Forelimb muscle (tissue), 1 donor: ENCODE measurements around the gene METRNL. TPM values are rescaled to one million over a fixed set of nuclear protein-coding genes. Genes with fewer than 3 reads are reported as not detected.
"Not testable (repeated sequence)": the region's sequence is repeated elsewhere in the genome, so short reads cannot be mapped to it uniquely, and the experiment has no call there.

Experiments
- DNase-seq: peaks from one replicate; pipeline ENCODE4 v3.0.0-alpha.2; 2013; ENCODE audit warnings: low read depth
- polyA plus RNA-seq: library from polyadenylated mRNA; unstranded; fragments of 120-200 nt; gene quantifications from one replicate; pipeline ENCODE4 v1.2.1, GENCODE V29; 2013; ENCODE audit not compliant: insufficient read length

METRNL gene
- polyA plus RNA-seq, 1 donor, result 26.4 TPM

- DNase-seq, result no peak
Measured at GRCh38 chr17:83052241-83052564, 27.2 kb upstream of the METRNL start.

GRCh38 chr17:83053021-83053681 is 26.3 kb upstream of the METRNL start:
- DNase-seq, result no peak

- no peak for DNase-seq
Measured at GRCh38 chr17:83053739-83054451, 25.5 kb upstream of the METRNL start.

GRCh38 chr17:83054518-83055125 is 24.8 kb upstream of the METRNL start:
- DNase-seq, result no peak

- not testable (repeated sequence) for DNase-seq
Measured at GRCh38 chr17:83055176-83055575, 24.2 kb upstream of the METRNL start.

- no peak for DNase-seq
Measured at GRCh38 chr17:83055911-83056582, 23.4 kb upstream of the METRNL start.

- no peak for DNase-seq
Measured at GRCh38 chr17:83056583-83057396, 22.6 kb upstream of the METRNL start.

GRCh38 chr17:83057397-83057761 is 22.0 kb upstream of the METRNL start:
- no peak for DNase-seq

GRCh38 chr17:83057793-83058265 is 21.6 kb upstream of the METRNL start:
- no peak for DNase-seq

GRCh38 chr17:83058266-83058798 is 21.1 kb upstream of the METRNL start:
- no peak for DNase-seq

- no peak for DNase-seq
Measured at GRCh38 chr17:83061586-83061985, 17.8 kb upstream of the METRNL start.

- DNase-seq, result no peak
Measured at GRCh38 chr17:83062011-83062817, 17.2 kb upstream of the METRNL start.

- no peak for DNase-seq
Measured at GRCh38 chr17:83062818-83063671, 16.4 kb upstream of the METRNL start.

- no peak for DNase-seq
Measured at GRCh38 chr17:83064021-83064731, 15.2 kb upstream of the METRNL start.

- no peak for DNase-seq
Measured at GRCh38 chr17:83064732-83065659, 14.4 kb upstream of the METRNL start.

GRCh38 chr17:83065660-83066542 is 13.5 kb upstream of the METRNL start:
- DNase-seq, result no peak

- not testable (repeated sequence) for DNase-seq
Measured at GRCh38 chr17:83066543-83066890, 12.9 kb upstream of the METRNL start.
